ENCODE results near the gene LRIG1.

Gene LRIG1

DNA sequence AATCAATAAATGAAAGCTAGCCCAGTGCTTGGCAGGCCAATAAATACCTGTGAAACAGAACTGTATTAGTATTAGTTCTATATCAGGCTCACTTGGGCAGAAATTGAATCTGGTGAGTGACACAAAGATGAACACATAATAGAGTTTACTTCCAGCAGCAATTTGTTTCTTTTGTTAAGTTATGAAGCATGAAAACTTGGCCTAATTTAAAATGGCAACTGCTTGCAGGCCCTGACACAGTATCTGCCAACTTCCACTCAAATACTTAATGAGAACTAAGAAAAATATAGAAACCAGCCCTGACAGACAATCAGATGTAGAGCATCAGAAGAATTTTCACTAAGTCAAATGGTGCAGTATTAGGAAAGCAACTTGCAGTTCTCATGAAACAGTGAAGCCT, 37.6 kb upstream of the LRIG1 start:
- TF ChIP-seq, protein P1, sequence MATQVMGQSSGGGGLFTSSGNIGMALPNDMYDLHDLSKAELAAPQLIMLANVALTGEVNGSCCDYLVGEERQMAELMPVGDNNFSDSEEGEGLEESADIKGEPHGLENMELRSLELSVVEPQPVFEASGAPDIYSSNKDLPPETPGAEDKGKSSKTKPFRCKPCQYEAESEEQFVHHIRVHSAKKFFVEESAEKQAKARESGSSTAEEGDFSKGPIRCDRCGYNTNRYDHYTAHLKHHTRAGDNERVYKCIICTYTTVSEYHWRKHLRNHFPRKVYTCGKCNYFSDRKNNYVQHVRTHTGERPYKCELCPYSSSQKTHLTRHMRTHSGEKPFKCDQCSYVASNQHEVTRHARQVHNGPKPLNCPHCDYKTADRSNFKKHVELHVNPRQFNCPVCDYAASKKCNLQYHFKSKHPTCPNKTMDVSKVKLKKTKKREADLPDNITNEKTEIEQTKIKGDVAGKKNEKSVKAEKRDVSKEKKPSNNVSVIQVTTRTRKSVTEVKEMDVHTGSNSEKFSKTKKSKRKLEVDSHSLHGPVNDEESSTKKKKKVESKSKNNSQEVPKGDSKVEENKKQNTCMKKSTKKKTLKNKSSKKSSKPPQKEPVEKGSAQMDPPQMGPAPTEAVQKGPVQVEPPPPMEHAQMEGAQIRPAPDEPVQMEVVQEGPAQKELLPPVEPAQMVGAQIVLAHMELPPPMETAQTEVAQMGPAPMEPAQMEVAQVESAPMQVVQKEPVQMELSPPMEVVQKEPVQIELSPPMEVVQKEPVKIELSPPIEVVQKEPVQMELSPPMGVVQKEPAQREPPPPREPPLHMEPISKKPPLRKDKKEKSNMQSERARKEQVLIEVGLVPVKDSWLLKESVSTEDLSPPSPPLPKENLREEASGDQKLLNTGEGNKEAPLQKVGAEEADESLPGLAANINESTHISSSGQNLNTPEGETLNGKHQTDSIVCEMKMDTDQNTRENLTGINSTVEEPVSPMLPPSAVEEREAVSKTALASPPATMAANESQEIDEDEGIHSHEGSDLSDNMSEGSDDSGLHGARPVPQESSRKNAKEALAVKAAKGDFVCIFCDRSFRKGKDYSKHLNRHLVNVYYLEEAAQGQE (IDR thresholded peaks at IDR 0.05; ENCODE audit: insufficient read depth in 1 of 2, low read depth in 2 of 2, low read length in 2 of 2) = no peak
- TF ChIP-seq SIN3A (IDR thresholded peaks at IDR 0.05; ENCODE audit: borderline replicate concordance, insufficient read depth, low read length) = no peak

DNA sequence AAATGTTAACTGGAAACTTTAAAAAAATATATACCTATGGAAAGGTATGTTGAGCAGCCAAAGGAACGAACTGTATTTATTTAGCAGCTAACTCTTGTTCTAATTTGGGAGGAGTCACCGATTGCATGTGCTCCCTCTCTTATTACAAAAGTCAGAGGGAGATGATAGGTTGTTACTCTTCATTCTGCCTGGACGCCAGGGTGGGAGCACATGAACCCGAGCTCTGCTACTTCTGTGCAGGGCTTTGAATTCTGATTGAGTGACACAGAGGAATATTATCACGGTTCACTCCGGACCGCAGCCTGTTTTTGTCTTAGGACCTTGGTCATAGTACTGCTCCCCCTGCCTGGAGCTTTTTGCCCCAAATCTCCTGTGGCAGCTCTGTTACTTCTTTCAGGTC, 36.9 kb upstream of the LRIG1 start:
- TF ChIP-seq TAF1 (IDR thresholded peaks at IDR 0.05; ENCODE audit: borderline replicate concordance, insufficient read depth, low read length) = no peak

DNA sequence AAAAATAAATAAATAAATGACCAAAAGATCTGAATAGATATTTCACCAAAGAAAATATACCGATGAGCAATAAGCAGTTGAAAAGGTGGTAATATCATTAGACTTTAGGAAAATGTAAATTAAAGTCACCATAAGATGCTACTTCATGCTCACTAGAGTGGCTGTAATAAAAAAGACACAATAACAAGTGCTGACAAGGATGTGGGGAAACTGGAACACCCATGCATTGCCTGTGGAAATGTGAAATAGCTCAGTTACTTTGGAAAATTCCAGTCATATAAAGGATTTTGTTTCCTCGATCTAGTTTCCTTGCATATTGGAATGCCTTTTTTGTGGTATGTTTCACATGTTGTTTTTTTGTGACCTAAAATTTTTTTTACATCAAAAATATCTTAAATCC, 36.0 kb upstream of the LRIG1 start:
- TF ChIP-seq SIN3A (IDR thresholded peaks at IDR 0.05; ENCODE audit: borderline replicate concordance, insufficient read depth, low read length) = no peak
- TF ChIP-seq TAF1 (IDR thresholded peaks at IDR 0.05; ENCODE audit: borderline replicate concordance, insufficient read depth, low read length) = no peak
- TF ChIP-seq, protein P1 (IDR thresholded peaks at IDR 0.05; ENCODE audit: insufficient read depth in 1 of 2, low read depth in 2 of 2, low read length in 2 of 2) = no peak

DNA sequence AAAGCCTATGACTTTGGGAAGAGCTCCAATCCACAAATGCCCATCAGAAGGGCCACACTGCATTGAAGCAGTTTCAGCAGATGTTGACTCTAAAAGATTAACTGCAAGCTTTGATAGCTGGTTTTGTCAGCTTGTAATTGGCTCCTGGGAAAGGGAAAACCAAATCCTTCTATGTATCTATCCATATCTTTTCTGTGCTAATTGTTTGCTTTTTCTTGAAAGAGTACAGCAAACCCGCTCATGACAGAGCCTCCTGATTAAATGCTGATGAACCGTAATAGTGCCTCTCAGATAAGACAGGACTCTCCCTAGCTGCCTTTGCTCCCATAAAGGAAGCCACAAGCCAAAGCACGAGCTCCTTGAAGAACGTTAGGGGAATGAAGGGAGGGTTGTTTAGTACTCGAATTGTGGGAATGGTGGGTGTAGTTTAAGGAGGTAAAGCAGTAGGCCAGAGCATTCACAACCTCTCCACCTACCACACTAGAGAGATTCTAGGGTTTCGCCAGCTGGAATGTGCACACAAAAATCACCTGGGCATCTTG, 33.6 kb upstream of the LRIG1 start:
- no peak for TF ChIP-seq SIN3A (IDR thresholded peaks at IDR 0.05; ENCODE audit: borderline replicate concordance, insufficient read depth, low read length)
- no peak for TF ChIP-seq TAF1 (IDR thresholded peaks at IDR 0.05; ENCODE audit: borderline replicate concordance, insufficient read depth, low read length)
- TF ChIP-seq, protein P1 (IDR thresholded peaks at IDR 0.05; ENCODE audit: insufficient read depth in 1 of 2, low read depth in 2 of 2, low read length in 2 of 2) = no peak
- no peak for TF ChIP-seq POLR2AphosphoS5 (IDR thresholded peaks at IDR 0.05; ENCODE audit: low read depth, low read length)
- TF ChIP-seq FOXP2 (optimal IDR thresholded peaks at IDR 0.05; ENCODE audit: borderline replicate concordance, extremely low read depth, extremely low read length, insufficient read depth) = no peak

DNA sequence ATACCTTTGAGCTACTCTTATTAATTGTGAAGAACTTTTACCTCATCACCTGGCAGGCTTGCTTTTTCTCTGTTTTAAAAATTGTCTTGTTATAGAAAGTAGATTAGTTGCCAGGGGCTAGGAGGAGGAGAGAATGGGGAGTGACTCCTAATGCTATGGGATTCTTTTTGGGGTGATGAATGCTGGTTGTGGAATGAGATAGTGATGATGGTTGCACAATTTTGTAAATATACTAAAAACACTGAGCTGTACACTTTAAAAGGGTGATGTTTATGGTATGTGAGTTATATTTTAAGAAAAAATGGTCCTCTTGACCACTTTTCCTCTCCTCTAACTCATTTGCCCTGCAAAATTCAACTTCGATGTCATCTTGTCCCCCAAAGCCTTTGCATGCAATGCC, 31.8 kb upstream of the LRIG1 start:
- TF ChIP-seq FOXP2 (optimal IDR thresholded peaks at IDR 0.05; ENCODE audit: borderline replicate concordance, extremely low read depth, extremely low read length, insufficient read depth) (no peak), POLR2AphosphoS5 (IDR thresholded peaks at IDR 0.05; ENCODE audit: low read depth, low read length) (no peak), TAF1 (IDR thresholded peaks at IDR 0.05; ENCODE audit: borderline replicate concordance, insufficient read depth, low read length) (no peak), SIN3A (IDR thresholded peaks at IDR 0.05; ENCODE audit: borderline replicate concordance, insufficient read depth, low read length) (no peak)
- TF ChIP-seq, protein P1 (IDR thresholded peaks at IDR 0.05; ENCODE audit: insufficient read depth in 1 of 2, low read depth in 2 of 2, low read length in 2 of 2) = no peak

Data from PFSK-1 (cell line).